Transverse colon (tissue), 4 donors: ENCODE measurements around the gene NCOR1.

ENCODE experiments used
- CTCF ChIP-seq, 5 experiments: fragments of 200-600 bp in 3 of 5; fragments of 450-650 bp in 2 of 5; sonication (generic) in 3 of 5; IDR thresholded peaks; 1 replicate in 2 of 5; 2 replicates in 3 of 5; pipeline ENCODE4 v1.5.1; 2016 to 2017; ENCODE audit warnings: antibody characterized with exemption in 5 of 5, inconsistent platforms in 3 of 5, mild to moderate bottlenecking in 2 of 5, moderate library complexity in 1 of 5
- EP300 ChIP-seq: sonication (generic); formaldehyde crosslinking; IDR thresholded peaks from one replicate; pipeline ENCODE4 v1.6.1; 2017; ENCODE audit warnings: antibody characterized with exemption, low read depth
- POLR2A ChIP-seq: fragments of 450-650 bp; IDR thresholded peaks from one replicate; pipeline ENCODE4 v1.6.1; 2016; ENCODE audit warnings: antibody characterized with exemption, mild to moderate bottlenecking, moderate library complexity
- POLR2AphosphoS5 ChIP-seq, 3 donors: sonication (generic); formaldehyde crosslinking; IDR thresholded peaks; one replicate each; pipeline ENCODE4 v1.6.1; 2016; ENCODE audit warnings: antibody characterized with exemption in 3 of 3

DNA sequence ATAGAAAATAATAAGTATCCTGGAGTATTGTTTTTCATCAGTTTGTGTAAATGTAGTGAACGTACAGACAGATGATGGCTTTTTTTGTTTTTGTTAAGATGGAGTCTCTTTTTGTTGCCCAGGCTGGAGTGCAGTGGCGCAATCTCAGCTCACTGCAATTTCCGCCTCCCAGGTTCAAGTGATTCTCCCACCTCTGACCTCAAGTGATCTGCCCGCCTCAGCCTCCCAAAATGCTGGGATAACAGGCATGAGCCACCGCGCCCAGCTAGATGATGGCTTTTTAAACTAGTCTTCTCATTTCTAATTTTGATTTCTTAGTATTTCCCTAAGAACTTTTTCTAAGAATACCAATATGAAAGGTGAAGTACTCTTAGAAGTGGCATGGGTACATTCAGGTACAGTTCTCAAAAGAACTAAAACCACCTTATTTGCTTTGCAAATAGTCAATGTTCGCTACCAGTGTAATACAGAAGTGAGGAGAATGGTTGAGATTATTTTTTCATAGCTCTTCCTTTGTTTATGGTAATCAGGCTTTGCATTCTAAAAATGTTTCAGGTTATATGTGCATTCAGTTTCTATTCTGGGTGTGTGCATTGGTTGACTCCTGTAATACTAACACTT lies 181.5 kb downstream of the NCOR1 start:
- TF ChIP-seq EP300 (no peak), CTCF (IDR thresholded peaks at IDR 0.05) (no peak), POLR2AphosphoS5 (IDR thresholded peaks at IDR 0.05) (no peak), POLR2A (no peak)
